HG03159 (cell line): ENCODE data around the gene LRMDA.
"Not testable (repeated sequence)": the region's sequence is repeated elsewhere in the genome, so short reads cannot be mapped to it uniquely, and the experiment has no call there.

Source experiments
- ATAC-seq: cut with Tn5 transposase; IDR thresholded peaks from one replicate; pipeline ENCODE4 v1.9.1; 2021; ENCODE audit warnings: mild to moderate bottlenecking, moderate library complexity; ENCODE audit not compliant: unreplicated experiment

Gene LRMDA

GRCh38 chr10:75502389-75502788, 71.0 kb downstream of the LRMDA start:
- ATAC-seq, result no peak

- no peak for ATAC-seq
Measured at GRCh38 chr10:75502838-75503237, 71.4 kb downstream of the LRMDA start.

GRCh38 chr10:75505293-75505692, 73.9 kb downstream of the LRMDA start:
- ATAC-seq, result no peak

GRCh38 chr10:75505840-75506506, 74.5 kb downstream of the LRMDA start:
- ATAC-seq, result peak; percentile 74

GRCh38 chr10:75506930-75507329, 75.5 kb downstream of the LRMDA start:
- ATAC-seq, result no peak

GRCh38 chr10:75507469-75507868, 76.0 kb downstream of the LRMDA start:
- no peak for ATAC-seq

GRCh38 chr10:75508239-75508813, 76.9 kb downstream of the LRMDA start:
- ATAC-seq, result no peak

- ATAC-seq, result no peak
Measured at GRCh38 chr10:75508814-75509306, 77.4 kb downstream of the LRMDA start.

- ATAC-seq, result no peak
Measured at GRCh38 chr10:75509706-75510105, 78.3 kb downstream of the LRMDA start.

- no peak for ATAC-seq
Measured at GRCh38 chr10:75511011-75511410, 79.6 kb downstream of the LRMDA start.

- no peak for ATAC-seq
Measured at GRCh38 chr10:75512203-75512933, 80.9 kb downstream of the LRMDA start.

GRCh38 chr10:75513292-75513885, 82.0 kb downstream of the LRMDA start:
- ATAC-seq, result no peak

GRCh38 chr10:75514830-75515229, 83.4 kb downstream of the LRMDA start:
- no peak for ATAC-seq

GRCh38 chr10:75516154-75516553, 84.7 kb downstream of the LRMDA start:
- ATAC-seq, result not testable (repeated sequence)

GRCh38 chr10:75519213-75519612, 87.8 kb downstream of the LRMDA start:
- ATAC-seq, result not testable (repeated sequence)

- not testable (repeated sequence) for ATAC-seq
Measured at GRCh38 chr10:75521194-75521829, 89.9 kb downstream of the LRMDA start.

GRCh38 chr10:75525067-75525466, 93.6 kb downstream of the LRMDA start:
- ATAC-seq, result no peak

GRCh38 chr10:75525646-75526045, 94.2 kb downstream of the LRMDA start:
- no peak for ATAC-seq

- no peak for ATAC-seq
Measured at GRCh38 chr10:75527542-75527941, 96.1 kb downstream of the LRMDA start.

- ATAC-seq, result no peak
Measured at GRCh38 chr10:75528392-75528791, 97.0 kb downstream of the LRMDA start.

GRCh38 chr10:75530299-75530698, 98.9 kb downstream of the LRMDA start:
- ATAC-seq, result no peak
